Left kidney (tissue), 2 donors: Measurements from ENCODE around the gene KLHDC3. TPM values are rescaled to one million over a fixed set of nuclear protein-coding genes. Genes with fewer than 3 reads are reported as not detected.
"Not testable (repeated sequence)": the region's sequence is repeated elsewhere in the genome, so short reads cannot be mapped to it uniquely, and the experiment has no call there.

Source experiments
- DNase-seq: peaks from one replicate; pipeline ENCODE4 v3.0.0-alpha.2; 2013
- polyA plus RNA-seq: library from polyadenylated mRNA; unstranded; fragments of 120-200 nt; gene quantifications from one replicate; pipeline ENCODE4 v1.2.1, GENCODE V29; 2013; ENCODE audit not compliant: insufficient read length

The KLHDC3 gene
- polyA plus RNA-seq, 1 donor = 85.4 TPM

DNA sequence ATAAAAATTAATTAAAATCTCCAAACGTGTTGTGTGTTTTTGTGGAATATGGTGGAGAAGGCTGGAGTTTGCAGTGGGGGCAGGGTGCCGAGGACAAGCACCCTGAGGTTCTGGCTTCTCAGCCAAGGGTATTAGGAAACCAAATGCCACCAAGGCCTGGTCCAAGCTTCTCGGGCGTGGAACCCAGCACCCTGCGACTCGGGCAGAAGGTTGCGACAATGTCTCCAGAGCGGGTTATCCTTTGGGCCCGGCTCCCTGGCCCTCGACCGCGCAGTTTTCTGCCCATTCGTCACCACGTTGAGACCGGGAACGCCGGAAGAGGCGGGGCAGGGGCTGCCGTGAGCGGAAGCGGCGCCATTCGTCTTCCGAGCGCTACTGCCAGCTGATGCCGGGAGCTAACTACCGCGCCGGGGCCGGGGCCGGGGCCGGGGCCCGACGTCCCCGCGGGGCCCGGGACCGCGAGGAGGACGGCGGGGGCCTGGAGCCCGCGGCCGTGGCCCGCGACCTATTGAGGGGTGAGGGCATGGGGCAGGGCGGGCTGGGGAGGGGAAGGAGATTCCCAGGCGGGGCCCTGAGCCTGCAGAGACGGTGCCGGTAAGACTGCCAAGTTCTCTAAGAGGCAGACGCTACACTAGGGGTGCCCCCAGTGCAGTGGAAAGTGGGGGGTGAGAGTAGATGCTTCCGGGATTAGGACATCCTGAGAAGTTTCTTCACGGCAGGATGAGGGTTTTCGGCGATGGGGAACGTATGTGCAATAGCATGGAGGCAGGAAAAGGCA, 7.4 kb downstream of the KLHDC3 start, which contains the start of gene RRP36:
RRP36 (plus strand) TSS at position 354 of the 778 bp plus-strand sequence; CDS start at position 386, 32 bp downstream.
- DNase-seq = peak; percentile 65

DNA sequence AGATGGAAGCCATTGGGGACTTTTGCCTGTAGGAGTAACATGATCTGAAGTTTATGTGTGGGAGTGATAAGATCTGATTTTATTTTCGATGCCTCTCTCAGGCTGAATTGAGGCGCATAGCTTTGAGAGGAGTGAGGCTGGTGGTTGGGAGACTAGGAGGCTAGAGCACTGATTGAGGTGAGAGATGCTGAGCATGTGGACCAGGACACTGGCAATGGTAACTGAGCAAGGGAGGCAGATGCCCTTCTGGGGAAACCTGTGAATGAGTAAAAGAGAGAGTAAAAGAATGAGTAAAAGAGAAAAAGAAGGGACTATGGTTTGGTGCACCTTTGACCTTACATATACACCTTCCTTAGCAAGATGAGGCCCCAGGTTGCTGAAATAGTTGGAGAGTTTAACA, 10.4 kb downstream of the KLHDC3 start:
- no peak for DNase-seq

DNA sequence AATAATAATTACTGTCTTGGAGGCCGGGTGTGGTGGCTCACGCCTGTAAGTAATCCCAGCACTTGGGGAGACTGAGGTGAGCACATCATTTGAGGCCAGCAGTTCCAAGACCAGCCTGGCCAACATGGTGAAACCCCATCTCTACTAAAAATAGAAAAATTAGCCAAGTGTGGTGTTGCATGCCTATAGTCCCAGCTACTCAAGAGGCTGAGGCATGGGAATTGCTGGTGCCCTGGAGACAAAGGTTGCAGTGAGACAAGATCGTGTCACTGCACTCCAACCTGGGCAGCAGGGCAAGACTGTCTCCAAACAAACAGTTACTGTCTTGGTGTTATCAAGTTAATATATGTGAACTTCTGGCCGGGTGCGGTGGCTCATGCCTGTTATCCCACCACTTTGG, 12.3 kb downstream of the KLHDC3 start:
- DNase-seq = no peak

DNA sequence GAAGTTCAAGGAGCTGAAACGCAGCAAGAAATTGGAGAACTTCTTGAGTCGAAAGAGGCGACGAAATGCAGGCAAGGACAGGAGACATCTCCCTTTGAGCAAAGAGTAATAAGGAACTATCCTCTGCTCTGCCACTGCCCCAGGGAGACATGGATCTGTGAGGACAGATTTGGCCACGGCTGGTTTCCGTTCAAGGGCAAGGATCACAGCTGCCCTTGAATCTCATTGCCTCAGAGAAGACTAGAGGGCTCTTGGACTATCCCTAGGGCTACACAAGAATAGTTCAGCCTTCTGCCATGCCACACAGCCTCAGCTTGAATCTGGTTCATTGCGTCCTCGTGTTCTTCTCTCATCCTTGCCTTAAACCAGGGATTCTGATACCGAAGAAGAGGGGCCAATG, 15.1 kb downstream of the KLHDC3 start:
- no peak for DNase-seq

DNA sequence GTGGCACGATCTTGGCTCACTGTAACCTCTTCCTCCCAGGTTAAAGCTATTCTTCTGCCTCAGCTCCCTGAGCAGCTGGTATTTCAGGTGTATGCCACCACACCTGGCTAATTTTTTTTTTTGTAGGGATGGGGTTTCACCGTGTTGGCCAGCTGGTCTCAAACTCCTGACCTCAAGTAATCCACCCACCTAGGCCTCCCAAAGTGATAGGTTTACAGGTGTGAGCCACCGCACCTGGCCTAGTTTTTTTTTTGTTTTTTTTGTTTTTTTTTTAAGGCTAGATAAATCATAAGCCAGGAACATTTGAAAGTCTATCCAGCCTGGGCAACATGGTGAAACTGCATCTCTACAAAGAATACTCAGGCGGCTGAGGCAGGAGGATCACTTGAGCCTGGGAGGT, 18.3 kb downstream of the KLHDC3 start:
- no peak for DNase-seq

DNA sequence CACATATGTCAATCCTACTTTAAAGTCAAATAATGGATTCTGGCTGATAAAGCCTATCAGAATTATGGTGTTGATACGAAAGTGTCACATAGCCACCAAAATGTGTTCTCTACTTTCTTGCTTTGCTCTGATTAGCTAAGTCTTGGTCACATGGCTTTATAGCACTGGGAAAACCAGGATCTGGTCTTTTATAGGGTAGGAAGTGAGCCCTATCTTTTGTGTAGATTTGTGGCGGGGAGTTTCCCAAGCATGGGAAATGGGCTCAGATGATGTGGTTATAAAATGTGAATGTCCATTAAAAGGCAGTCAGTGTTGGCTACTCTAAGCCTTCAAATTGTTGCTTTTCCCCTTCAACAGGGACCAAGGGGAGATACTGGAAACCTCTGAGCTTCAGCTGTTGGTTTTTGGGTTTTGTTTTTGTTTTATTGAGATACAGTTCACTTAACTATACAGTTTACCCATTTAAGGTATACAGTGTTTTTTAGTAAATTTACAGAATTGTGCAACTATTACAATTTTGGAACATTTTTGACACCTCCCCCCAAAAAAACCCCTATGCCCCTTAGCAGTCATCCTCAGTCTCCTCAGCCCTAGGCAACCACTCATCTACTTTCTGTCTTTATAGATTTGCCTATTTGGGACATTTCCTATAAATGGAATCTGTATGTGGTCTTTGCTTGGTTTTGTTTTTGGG, 19.6 kb downstream of the KLHDC3 start:
- DNase-seq = no peak

DNA sequence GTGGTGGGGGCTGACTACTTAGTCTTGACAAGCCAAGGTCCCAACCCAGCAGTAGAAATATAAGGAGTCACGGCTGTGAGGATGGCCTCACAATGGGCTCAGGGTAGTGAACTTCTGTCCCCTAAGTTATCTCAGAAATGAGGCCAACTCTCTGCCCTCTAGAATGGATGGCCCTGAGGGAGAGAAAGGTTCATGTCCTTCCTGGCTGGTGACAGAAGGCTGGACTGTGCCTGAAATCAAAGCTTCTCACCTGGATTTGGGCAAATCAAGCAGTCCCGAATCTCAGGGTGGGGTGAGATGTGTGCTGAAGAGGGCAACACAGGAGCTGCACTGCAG, 20.1 kb downstream of the KLHDC3 start:
- no peak for DNase-seq

DNA sequence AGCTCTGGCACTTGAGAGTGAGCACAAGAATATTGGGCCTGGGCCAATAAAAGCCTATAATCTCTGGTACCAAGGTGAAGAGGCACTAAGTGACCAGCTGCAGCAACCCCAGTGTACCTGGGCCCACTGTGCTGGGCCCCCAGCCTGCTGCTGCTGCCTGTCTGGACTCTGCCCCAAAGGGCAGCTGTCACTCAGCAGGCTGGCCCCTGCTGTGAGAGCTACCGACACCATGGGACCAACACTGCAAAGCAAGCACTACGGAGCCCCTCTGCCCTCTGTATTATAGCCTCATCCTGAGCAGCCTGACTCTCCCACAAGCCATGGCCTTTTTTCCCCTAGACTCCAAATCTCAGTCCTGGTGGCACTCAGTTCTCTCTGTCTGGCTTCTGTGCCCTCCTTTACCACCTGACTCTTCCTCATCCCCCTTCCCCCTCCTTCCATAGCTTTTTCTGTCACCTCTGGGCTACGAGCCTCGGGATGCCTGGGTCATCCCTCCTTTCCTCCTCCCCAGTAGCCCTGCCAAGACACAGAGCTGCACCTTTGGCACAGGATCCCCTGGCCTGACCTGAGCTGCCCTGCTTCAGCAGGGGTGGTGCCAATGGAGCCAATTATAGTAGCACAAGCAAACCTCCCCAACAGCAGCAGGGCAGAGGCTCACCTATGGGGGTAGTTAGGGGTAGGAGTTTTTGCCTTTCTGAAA, 21.6 kb downstream of the KLHDC3 start:
- DNase-seq = no peak

DNA sequence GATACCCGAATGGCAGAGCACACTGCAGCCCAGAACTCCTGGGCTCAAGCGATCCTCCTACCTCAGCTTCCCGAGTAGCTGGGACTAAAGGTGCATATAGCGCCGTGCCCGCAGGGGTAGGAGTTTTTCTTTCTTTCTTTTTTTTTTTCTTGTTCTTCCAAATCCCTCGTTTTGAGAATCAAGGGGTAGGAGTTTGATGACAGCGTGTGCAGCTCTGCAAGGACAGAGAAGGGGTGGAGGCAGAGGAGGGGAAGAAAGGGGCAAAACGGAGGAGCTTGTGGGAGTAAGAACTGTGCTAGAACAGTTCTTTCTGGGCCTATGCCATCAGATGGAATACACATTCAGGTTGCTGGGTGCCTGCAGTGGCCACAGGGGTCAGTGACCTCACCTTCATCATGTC, 22.7 kb downstream of the KLHDC3 start:
- no peak for DNase-seq

DNA sequence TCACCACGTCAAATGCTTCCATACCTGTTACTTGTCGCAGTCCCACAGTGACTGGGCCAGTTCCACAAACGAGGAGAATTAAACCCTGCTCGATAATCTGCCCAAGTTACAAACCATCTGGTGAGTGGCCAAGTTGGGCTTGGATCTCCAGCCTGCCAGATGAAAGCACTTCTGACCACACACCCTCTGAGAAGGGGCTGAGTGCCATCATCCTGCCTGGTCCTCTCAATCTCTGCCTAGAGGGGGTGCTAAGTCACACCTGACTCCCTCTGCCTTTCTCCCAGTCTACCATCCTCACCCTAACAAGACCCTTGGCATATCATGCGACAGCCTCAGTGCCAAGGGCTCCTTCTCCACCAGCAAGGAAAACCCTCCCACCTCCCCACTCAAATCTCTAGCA, 23.1 kb downstream of the KLHDC3 start:
- DNase-seq = no peak

DNA sequence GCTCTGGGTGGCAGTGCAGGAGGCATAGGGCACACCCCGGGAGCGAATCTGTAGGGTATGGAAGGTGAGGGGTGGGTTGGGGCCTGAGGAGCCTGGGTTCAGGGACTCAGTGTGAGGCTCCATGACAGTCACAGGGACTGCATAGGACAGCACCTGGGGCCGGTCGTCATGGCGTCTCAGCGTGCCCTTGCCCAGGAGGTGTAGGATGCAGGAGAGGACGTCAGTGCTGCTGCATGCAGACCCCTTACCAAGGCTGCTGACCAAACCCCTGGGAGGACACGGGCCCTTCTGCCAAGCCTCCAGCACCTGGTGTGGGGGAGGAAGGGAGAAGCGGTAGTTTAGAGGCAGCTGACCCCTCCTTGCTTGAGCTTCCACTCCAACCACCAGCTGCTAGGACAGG, 23.7 kb downstream of the KLHDC3 start:
- no peak for DNase-seq

DNA sequence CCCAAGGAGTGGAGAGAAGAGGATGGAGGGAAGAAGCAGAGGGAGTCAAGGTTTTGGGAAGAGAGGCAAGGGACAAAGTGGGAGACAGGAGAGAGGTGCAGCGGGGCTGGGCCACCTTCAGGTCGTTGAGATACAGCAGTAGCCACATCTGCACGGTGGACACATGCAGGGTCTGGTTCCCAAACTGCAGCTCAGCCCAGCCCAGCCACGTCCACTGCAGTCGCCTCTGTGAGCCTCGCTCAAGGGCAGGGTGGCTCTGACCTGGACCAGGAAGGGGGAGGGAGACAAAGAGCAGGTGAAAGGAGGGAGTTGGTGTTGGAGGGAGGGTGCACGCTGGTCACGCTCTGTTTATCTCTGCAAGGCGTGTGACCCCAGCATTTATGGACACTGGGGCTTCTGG, 24.7 kb downstream of the KLHDC3 start:
- DNase-seq = no peak

DNA sequence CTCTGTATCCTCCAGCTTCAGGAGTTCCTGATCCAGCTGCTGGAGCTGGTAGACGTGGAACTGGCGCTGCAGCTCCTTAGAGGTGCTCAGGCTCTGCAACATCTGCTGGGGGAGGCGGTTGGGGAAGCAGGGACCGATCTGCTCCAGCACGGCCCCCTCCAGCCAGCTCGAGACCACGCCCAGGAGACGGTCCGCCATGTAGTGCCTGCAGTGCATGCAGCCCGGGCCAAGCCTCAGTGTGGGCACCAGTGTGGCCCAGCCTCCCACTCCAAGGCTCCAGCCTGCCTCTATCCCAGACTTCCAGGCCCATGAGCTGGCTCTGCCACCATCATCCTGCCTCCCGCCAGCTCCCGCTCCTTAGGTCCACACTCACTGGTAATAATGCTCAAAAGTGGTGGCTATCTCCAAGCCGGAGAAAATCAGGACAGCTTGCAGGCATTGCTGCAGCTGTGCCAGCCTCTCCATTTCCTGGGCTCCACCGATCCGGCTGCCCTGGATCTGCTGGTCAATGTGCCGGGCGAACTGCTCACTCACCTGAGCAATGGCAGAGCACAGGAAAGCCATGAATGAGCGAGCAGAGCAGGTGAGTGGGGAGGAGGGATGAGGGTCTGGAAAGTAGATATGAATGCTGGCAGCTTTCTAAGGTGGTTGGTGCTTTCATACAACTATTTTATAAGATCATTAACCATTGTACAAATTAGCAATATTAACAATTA, 26.7 kb downstream of the KLHDC3 start:
- DNase-seq = no peak

DNA sequence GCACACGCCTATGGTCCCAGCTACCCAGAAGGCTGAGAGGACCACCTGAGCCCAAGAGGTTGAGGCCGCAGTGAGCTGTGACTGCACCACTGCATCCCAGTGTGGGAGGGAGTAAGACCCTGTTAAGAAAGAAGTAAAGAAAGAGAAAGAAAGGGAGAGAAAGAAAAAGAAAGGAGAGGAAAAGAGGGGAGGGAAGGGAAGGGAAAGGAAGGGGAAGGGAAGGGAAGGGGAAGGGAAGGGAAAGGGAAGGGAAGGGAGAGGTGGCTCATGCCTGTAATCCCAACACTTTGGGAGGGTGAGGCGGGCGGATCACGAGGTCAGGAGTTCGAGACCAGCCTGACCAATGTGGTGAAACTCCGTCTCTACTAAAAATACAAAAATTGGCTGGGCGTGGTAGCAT, 27.4 kb downstream of the KLHDC3 start:
- not testable (repeated sequence) for DNase-seq

DNA sequence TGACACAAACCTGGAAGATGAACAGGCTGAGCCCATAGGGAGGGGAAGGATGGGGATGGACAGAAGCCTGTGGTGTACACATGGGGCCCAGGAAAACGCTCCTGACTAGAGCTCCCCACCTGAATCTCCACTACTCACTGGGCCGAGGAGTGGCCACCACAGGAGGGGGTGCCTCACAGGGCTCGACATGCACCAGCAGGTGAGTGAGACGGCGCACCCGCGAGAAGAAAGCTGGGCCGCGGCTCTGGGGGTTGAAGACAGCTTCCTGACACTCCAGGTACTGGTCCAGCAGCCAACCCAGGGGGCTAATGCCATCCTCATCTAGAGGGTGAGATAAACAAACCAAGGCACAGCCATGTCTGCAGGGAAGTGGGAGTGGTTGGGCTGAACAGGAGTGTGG, 29.3 kb downstream of the KLHDC3 start:
- DNase-seq = no peak

DNA sequence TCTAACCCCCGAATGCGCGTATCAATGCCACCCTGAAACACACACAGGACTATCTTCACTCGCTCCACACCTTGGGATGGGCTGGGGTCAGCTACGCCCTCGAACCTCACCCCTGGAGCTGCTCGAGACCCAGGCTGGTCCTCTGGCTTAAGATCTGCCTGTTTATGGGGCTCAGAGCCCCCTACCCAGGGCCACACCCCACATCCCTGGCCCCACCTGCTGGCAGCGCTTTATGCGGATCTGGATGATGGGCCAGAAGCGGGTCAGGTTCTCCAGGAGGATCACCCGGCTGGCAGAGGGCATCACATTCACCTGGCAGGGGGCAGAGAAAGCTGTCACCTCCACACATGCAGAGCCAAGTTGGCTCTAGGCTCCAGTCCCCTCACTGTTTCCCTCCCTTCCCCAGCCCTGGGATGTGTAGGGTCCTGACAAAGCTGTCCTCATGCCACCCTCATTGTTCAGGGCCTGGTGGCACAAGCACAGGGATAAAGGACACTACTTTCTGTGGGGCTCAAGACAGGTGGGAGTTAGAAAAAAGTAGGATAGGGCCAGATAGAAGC, 31.4 kb downstream of the KLHDC3 start:
- no peak for DNase-seq

DNA sequence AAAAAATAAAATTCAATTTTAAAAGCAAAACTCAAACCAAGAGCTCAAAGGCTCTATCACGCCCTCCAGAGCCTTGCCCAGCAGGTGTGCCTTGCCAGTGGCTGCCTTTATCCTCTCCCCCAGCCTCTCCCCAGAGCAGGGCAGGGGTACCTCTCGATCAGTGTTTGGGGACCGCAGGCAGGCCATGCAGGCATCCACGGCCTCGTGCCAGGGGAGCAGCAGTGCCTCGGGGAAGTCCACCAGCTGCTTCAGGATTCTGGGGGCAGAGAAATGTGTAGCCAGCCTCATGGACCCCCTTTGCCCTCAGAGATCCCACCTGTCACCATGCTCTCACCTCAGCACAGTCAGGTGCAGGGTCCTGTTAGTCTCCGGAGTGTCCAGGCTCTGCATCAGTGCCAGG, 33.9 kb downstream of the KLHDC3 start:
- no peak for DNase-seq

DNA sequence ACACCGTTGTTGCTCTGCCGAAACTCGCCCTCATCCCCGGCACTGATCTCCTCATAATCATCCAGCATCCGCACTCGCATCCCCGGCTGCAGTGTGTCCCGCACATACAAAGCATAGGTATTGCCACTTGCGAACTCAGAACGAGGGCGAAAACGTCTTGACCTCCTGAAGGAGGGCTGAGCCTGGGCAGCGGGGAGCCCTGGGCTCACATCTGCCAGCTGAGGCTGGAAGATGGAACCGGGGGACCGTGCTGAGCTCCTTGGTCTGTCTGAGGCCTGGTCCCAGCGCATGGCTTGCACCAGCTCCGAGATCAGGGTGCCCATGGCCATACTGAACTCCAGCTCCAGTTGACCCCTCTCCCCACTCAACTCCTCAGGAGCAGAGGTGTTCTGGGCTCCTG, 36.9 kb downstream of the KLHDC3 start:
- no peak for DNase-seq

DNA sequence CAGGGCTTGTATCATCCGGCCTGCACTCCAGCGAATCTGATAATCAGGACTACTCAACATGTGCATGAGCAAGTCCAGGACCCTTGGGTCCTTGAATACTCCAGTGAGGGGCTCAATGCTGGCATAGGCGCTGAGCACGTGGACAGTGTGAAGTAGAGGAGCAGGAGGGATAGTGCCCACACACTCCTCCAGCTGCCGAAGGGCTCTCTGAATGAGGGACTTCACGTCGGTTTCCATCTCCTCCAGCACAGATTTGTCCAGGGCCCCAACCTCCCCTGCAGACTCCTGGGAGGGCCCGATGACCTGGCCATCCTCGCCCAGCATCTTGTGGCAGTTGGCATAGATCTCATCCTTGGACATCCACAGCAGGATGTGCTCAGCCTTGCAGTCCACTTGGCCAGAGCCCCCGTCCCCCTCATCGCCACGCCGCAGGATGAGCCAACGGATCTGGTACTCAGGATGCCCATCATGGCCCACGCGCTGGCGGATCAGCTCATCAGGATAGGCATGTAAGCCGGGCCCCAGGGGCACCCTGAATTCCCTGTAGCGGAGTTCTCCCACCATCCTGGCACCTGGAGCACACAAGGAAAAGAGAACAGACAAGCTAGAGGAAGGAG, 38.3 kb downstream of the KLHDC3 start:
- no peak for DNase-seq

DNA sequence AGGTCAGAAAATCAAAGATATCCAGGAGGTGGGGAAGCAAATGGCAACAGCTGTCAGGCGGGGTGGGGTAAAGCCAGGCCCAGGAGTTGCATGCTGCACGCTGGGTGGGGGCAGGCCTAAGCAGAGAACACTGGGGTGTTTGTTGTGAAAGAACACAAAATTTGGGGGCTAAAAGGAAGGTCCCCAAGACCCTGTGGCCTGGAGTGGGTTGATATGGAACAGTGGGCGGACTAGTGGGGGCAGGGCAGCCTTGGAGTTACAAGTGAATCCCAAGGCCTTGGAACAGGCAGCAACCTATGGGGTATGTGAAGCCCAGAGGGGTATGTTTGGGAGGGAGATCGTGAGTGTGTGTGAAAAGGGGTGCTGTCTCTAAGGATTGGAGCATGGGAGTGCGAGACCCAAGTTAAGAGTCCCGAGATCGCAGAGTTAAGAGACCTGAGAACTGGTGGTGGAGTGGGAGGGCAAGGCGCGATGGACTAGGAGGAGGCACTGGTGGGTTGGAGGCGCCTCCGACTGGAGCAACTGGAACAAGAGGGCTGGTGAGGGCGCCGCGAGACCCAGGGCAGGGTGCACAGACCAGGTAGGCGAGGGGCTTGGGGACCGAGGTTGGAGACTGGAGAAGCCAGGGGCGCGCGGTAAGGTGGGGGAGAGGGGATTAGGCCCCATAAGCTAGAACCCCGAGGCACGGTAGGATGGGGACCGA, 38.9 kb downstream of the KLHDC3 start:
- peak; percentile 29 for DNase-seq

DNA sequence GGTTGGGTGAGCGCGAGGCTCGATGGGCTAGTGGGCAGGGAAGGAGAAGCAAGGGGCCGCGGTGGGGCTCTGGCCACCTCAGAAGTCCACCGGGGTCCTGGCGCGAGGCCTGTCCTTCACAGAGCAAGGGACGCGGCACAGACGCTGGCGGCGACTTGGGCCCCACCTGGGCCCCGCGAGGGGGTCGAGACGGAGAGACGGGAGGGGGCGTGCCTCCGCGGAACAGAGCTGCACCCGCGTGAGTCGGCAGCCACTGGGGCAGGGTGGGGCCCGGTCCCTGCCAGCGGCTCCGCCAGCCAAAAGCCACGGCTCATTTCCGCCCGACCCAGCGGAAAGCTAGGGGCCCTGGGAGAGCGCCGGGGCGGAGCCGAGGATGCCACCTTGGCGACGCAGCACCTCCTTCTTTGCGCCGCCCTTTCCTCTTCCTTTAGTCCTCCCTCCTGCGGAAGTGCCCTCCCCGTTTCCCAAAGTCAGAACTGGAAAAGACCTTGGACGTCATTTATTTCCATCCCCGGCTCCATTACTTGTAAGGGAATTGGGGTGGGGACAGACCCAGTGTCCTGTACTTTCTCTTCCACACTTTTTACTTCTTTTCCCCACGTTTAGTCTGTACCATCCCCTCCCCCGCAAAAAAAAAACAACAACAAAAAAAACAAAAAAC, 39.6 kb downstream of the KLHDC3 start, which contains the start of gene CUL7:
CUL7 (minus strand) TSS at position 307 of the 661 bp plus-strand sequence. CDS start 1,063 bp downstream, outside the sequence.
- DNase-seq = peak; percentile 93
